ENCODE results near the gene WDR7. TPM values are rescaled to one million over a fixed set of nuclear protein-coding genes. Genes with fewer than 3 reads are reported as not detected.

The WDR7 gene
- polyA plus RNA-seq, 2 of the 4 experiments (the other 2 are of a cell fraction) = 4.2 to 7.0 TPM

DNA sequence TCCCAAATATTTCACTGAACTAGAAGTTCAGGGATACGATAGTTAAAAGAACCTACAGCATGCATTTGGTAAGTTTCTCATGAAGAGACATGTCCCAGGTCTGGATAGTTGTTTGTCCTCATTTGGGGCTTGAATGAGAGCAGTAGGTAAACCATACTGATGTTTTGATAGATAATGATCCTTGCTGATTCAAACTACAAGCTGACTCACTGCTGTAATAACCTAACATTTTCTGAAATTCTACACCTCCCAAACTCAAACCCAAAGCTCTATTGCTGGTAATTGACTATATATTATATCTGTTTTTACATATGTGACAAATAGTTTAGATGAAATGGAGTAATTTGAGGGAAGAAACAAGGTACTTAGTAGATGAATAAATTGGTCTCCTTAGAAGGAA, 341.6 kb downstream of the WDR7 start:
- Histone ChIP-seq H3K4me2 (no peak overlapping the region), H3K9me3 (no peaks in the 10 kb centered on the region), H3K4me3 (no peak overlapping the region), H3K4me1 (no peaks in the 10 kb centered on the region), H3K27ac (no peak overlapping the region)
- TF ChIP-seq CTCF (IDR thresholded peaks at IDR 0.05) (no peak), SMC3 (IDR thresholded peaks at IDR 0.05) (no peak)
- TF ChIP-seq, protein P1, sequence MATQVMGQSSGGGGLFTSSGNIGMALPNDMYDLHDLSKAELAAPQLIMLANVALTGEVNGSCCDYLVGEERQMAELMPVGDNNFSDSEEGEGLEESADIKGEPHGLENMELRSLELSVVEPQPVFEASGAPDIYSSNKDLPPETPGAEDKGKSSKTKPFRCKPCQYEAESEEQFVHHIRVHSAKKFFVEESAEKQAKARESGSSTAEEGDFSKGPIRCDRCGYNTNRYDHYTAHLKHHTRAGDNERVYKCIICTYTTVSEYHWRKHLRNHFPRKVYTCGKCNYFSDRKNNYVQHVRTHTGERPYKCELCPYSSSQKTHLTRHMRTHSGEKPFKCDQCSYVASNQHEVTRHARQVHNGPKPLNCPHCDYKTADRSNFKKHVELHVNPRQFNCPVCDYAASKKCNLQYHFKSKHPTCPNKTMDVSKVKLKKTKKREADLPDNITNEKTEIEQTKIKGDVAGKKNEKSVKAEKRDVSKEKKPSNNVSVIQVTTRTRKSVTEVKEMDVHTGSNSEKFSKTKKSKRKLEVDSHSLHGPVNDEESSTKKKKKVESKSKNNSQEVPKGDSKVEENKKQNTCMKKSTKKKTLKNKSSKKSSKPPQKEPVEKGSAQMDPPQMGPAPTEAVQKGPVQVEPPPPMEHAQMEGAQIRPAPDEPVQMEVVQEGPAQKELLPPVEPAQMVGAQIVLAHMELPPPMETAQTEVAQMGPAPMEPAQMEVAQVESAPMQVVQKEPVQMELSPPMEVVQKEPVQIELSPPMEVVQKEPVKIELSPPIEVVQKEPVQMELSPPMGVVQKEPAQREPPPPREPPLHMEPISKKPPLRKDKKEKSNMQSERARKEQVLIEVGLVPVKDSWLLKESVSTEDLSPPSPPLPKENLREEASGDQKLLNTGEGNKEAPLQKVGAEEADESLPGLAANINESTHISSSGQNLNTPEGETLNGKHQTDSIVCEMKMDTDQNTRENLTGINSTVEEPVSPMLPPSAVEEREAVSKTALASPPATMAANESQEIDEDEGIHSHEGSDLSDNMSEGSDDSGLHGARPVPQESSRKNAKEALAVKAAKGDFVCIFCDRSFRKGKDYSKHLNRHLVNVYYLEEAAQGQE (IDR thresholded peaks at IDR 0.05) = no peak
- FAIRE-seq (no peak), ATAC-seq (no peak), DNase-seq (ENCODE audit: low read depth in 1 of 2, low spot score in 1 of 2) (no peak)
- 100% methylated on average over 1 of the region's 1 CpG for WGBS (ENCODE audit: missing lambda C conversion rate)
- CTCF ChIA-PET = no interaction called here
- POLR2A ChIA-PET = no interaction called here

- POLR2A ChIA-PET = no interaction called here
- no peak for TF ChIP-seq EHMT2 (IDR thresholded peaks at IDR 0.05; ENCODE audit: low read depth)
- no peak for TF ChIP-seq ESRRA (IDR thresholded peaks at IDR 0.05; ENCODE audit: borderline replicate concordance, low read length)
- TF ChIP-seq SREBF2 (IDR thresholded peaks at IDR 0.05) = no peak
- TF ChIP-seq, protein P1 (IDR thresholded peaks at IDR 0.05) = no peak
- no peak for TF ChIP-seq GATA3 (IDR thresholded peaks at IDR 0.05; ENCODE audit: borderline replicate concordance)
- TF ChIP-seq USF2 (IDR thresholded peaks at IDR 0.05) = no peak
- no peak for TF ChIP-seq ZSCAN20 (CRISPR knock-in tag; IDR thresholded peaks at IDR 0.05)
- TF ChIP-seq JUNB (IDR thresholded peaks at IDR 0.05) = no peak
- no peak for TF ChIP-seq HOXB5 (CRISPR knock-in tag; IDR thresholded peaks at IDR 0.05)
- TF ChIP-seq, protein P2, sequence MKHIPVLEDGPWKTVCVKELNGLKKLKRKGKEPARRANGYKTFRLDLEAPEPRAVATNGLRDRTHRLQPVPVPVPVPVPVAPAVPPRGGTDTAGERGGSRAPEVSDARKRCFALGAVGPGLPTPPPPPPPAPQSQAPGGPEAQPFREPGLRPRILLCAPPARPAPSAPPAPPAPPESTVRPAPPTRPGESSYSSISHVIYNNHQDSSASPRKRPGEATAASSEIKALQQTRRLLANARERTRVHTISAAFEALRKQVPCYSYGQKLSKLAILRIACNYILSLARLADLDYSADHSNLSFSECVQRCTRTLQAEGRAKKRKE (CRISPR knock-in tag; IDR thresholded peaks at IDR 0.05; ENCODE audit: low read depth) = no peak
- no peak for TF ChIP-seq POLR2AphosphoS2 (conservative IDR thresholded peaks at IDR 0.05; ENCODE audit: low read length)
- TF ChIP-seq, protein P3, sequence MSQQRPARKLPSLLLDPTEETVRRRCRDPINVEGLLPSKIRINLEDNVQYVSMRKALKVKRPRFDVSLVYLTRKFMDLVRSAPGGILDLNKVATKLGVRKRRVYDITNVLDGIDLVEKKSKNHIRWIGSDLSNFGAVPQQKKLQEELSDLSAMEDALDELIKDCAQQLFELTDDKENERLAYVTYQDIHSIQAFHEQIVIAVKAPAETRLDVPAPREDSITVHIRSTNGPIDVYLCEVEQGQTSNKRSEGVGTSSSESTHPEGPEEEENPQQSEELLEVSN (IDR thresholded peaks at IDR 0.05; ENCODE audit: borderline replicate concordance, low read depth) = no peak
- no peak for TF ChIP-seq CBX2 (IDR thresholded peaks at IDR 0.05; ENCODE audit: borderline replicate concordance, low read depth)
- no peak for TF ChIP-seq MAZ (IDR thresholded peaks at IDR 0.05; ENCODE audit: borderline replicate concordance, low read depth, low read length)
- no peak for TF ChIP-seq CEBPB (IDR thresholded peaks at IDR 0.05)
- Histone ChIP-seq H3K4me2 (no peak overlapping the region), H3K27ac (no peak overlapping the region), H3K9me3 (no peaks in the 10 kb centered on the region), H3K4me1 (no peaks in the 10 kb centered on the region), H3K4me3 (no peak overlapping the region)
- DNase-seq (ENCODE audit: low read depth in 1 of 2, low spot score in 1 of 2) (no peak), ATAC-seq (no peak), FAIRE-seq (no peak)
- CTCF ChIA-PET = interaction anchor here (0.7 to 0.9 kb wide), 2 partner anchors 10 to 64 kb away, joined by 3 read pairs; no protein-coding TSS in a partner anchor
- 87% methylated on average over 4 of the region's 4 CpGs for WGBS (ENCODE audit: missing lambda C conversion rate)
Observed at GRCh38 chr18:56995579-56996188, 344.5 kb downstream of the WDR7 start.

All from A549 (cell line).